GM06990 (cell line): ENCODE data around the gene OGDHL.
"Not testable (repeated sequence)": the region's sequence is repeated elsewhere in the genome, so short reads cannot be mapped to it uniquely, and the experiment has no call there.

Experiments
- DNase-seq: peaks from one replicate; pipeline ENCODE4 v3.0.0-alpha.2; 2011; ENCODE audit not compliant: insufficient read length; ENCODE audit errors: extremely low read depth
- H3K27me3 ChIP-seq: replicated peaks from 2 replicates; pipeline ENCODE4 v1.6.0; 2011; ENCODE audit warnings: low read length; ENCODE audit not compliant: control insufficient read depth, insufficient read depth
- H3K36me3 ChIP-seq: 2 replicates; pipeline ENCODE4 v1.5.1; 2011; ENCODE audit warnings: low read length; ENCODE audit not compliant: control insufficient read depth, insufficient read depth
- H3K4me3 ChIP-seq: replicated peaks from 2 replicates; pipeline ENCODE4 v1.5.1; 2011; ENCODE audit warnings: low read depth, mild to moderate bottlenecking, control low read depth, low read length
- CTCF ChIP-seq: IDR thresholded peaks from 2 replicates; pipeline ENCODE4 v1.5.1; 2011; ENCODE audit warnings: low read length, control low read depth, mild to moderate bottlenecking, inconsistent platforms; ENCODE audit not compliant: insufficient read depth, poor library complexity, severe bottlenecking

The OGDHL gene

GRCh38 chr10:49783645-49784044, 21.5 kb upstream of the OGDHL start:
- DNase-seq = no peak
- Histone ChIP-seq H3K27me3 (no peaks in the 10 kb centered on the region), H3K4me3 (no peak overlapping the region), H3K36me3 (no peaks in the 10 kb centered on the region)
- no peak for TF ChIP-seq CTCF

- H3K4me3 ChIP-seq = no peak overlapping the region
- H3K36me3 ChIP-seq = no peaks in the 10 kb centered on the region
- H3K27me3 ChIP-seq = no peaks in the 10 kb centered on the region
- DNase-seq = no peak
- TF ChIP-seq CTCF = no peak
Observed at GRCh38 chr10:49781247-49781646, 19.1 kb upstream of the OGDHL start.

- no peaks in the 10 kb centered on the region for H3K27me3 ChIP-seq
- no peaks in the 10 kb centered on the region for H3K36me3 ChIP-seq
- no peak overlapping the region for H3K4me3 ChIP-seq
- TF ChIP-seq CTCF = no peak
- no peak for DNase-seq
Observed at GRCh38 chr10:49778197-49778596, 16.1 kb upstream of the OGDHL start.

DNA sequence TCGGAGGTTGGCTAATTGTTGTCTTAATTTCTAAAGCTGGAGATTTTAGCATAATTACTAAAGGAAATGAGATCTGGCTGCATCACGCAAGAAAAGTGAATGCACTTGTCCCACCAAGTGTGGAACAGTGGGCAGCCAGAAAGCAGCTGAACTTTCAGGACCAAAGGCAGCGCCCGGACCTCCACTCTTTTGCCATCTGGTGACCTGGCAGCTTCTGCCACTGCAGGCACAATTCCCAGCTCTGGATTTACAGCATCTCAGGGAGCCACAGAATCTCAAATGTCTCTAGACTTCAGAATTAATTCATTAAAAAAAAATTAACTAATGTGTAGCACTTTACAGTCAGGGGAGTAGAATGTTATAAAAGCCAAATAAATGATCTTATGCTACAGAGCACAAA, 14.7 kb upstream of the OGDHL start:
- no peaks in the 10 kb centered on the region for H3K27me3 ChIP-seq
- TF ChIP-seq CTCF = no peak
- no peaks in the 10 kb centered on the region for H3K36me3 ChIP-seq
- H3K4me3 ChIP-seq = no peak overlapping the region
- DNase-seq = no peak

DNA sequence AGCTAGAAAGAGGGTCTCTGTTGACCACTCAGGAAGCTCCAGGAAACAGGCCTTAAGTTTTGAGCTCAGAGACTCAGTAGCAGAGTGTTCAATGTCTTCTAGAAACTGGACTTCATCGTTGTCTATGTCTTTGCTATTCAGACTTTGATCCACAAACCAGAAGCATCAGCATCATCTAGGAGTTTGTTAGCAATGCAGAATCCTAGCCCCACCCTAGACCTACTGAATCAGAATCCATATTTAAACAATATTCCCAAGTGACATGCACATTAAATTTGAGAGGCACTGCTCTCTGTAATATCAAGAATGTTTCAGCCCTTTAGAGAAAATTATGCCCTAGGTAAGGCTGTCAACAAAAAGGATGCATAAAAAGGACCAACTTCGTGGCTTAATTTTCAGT, 12.9 kb upstream of the OGDHL start:
- H3K27me3 ChIP-seq = no peaks in the 10 kb centered on the region
- no peaks in the 10 kb centered on the region for H3K36me3 ChIP-seq
- H3K4me3 ChIP-seq = no peak overlapping the region
- no peak for TF ChIP-seq CTCF
- no peak for DNase-seq

- H3K27me3 ChIP-seq, H3K36me3 ChIP-seq, DNase-seq, H3K4me3 ChIP-seq: not testable (repeated sequence)
Observed at GRCh38 chr10:49772944-49773343, 10.8 kb upstream of the OGDHL start.

GRCh38 chr10:49771046-49771445, 8.9 kb upstream of the OGDHL start:
- H3K36me3 ChIP-seq, H3K4me3 ChIP-seq, H3K27me3 ChIP-seq, DNase-seq: not testable (repeated sequence)
